Adipose tissue (tissue), 3 donors: ENCODE data around the gene GLRX. TPM values are rescaled to one million over a fixed set of nuclear protein-coding genes. Genes with fewer than 3 reads are reported as not detected.
"Not testable (repeated sequence)": the region's sequence is repeated elsewhere in the genome, so short reads cannot be mapped to it uniquely, and the experiment has no call there.

Experiments used
- H3K27ac ChIP-seq: one replicate; pipeline ENCODE4 v1.5.1; 2013; ENCODE audit warnings: low read depth, low read length
- WGBS, 3 donors: extraction: QIAGEN DNeasy Blood & Tissue Kit; methylation state at CpG; one replicate each; pipeline ENCODE4 v1.1.7; 2013; 5-methylcytosine and 5-hydroxymethylcytosine counted together
- polyA plus RNA-seq, 3 donors: library from polyadenylated mRNA; stranded (reverse); fragments of 200-250 nt; gene quantifications; one replicate each; pipeline ENCODE4 v1.2.3, GENCODE V29; 2013
- donor health status: healthy with polysubstance abuse.
- donor health status: Bipolar disorder and iron deficiency.
- donor health status: healthy.

The GLRX gene
- polyA plus RNA-seq, 3 donors: 28.6 to 212 (median 201) TPM

- H3K27ac ChIP-seq: no peak overlapping the region
- 76 to 98% (median 97%) methylated on average over 5 of the region's 5 CpGs for WGBS, 3 donors
These were observed 15.0 kb upstream of the GLRX start for GRCh38 chr5:95837492-95837891.

GRCh38 chr5:95836971-95837370, 14.4 kb upstream of the GLRX start:
- H3K27ac ChIP-seq: not testable (repeated sequence)
- 92 to 96% (median 96%) methylated on average over 4 of the region's 4 CpGs for WGBS, 3 donors

- 78 to 96% (median 86%) methylated on average over 1 of the region's 1 CpG for WGBS, 3 donors
- H3K27ac ChIP-seq: no peak overlapping the region
These were observed 14.0 kb upstream of the GLRX start for GRCh38 chr5:95836544-95836943.

GRCh38 chr5:95835682-95836385, 13.3 kb upstream of the GLRX start:
- peak overlapping the region; percentile 17 for H3K27ac ChIP-seq
- 21 to 61% (median 28%) methylated on average over 10 of the region's 10 CpGs for WGBS, 3 donors

- no peak overlapping the region for H3K27ac ChIP-seq
These were observed 10.1 kb upstream of the GLRX start for GRCh38 chr5:95832664-95833063.

- no peak overlapping the region for H3K27ac ChIP-seq
- WGBS, 3 donors: 88 to 98% (median 89%) methylated on average over 2 of the region's 2 CpGs
These were observed 7.7 kb upstream of the GLRX start for GRCh38 chr5:95830226-95830625.

GRCh38 chr5:95827892-95828246, 5.3 kb upstream of the GLRX start:
- WGBS, 3 donors: 57 to 88% (median 66%) methylated on average over 3 of the region's 3 CpGs
- H3K27ac ChIP-seq: no peak overlapping the region

GRCh38 chr5:95826949-95827891, 4.7 kb upstream of the GLRX start:
- WGBS, 3 donors: 73 to 90% (median 83%) methylated on average over 10 of the region's 10 CpGs
- H3K27ac ChIP-seq: no peak overlapping the region

GRCh38 chr5:95825495-95825894, 3.0 kb upstream of the GLRX start:
- WGBS, 3 donors: 45 to 68% (median 53%) methylated on average over 3 of the region's 3 CpGs
- H3K27ac ChIP-seq: no peak overlapping the region

- WGBS, 3 donors: 89 to 95% (median 91%) methylated on average over 5 of the region's 5 CpGs
- H3K27ac ChIP-seq: no peak overlapping the region
These were observed 2.2 kb upstream of the GLRX start for GRCh38 chr5:95824747-95825146.

- 9 to 60% (median 12%) methylated on average over 12 of the region's 12 CpGs for WGBS, 3 donors
- peak overlapping the region; percentile 1 for H3K27ac ChIP-seq
These were observed 1.4 kb upstream of the GLRX start for GRCh38 chr5:95823738-95824609.

GRCh38 chr5:95823218-95823737, 752 bp upstream of the GLRX start:
- H3K27ac ChIP-seq: peak overlapping the region; percentile 87
- WGBS, 3 donors: 25 to 69% (median 26%) methylated on average over 7 of the region's 7 CpGs

- WGBS, 3 donors: 0% methylated on average over 19 of the region's 19 CpGs
- peak overlapping the region; percentile 53 for H3K27ac ChIP-seq
These were observed 434 bp downstream of the GLRX start for GRCh38 chr5:95822043-95822541.

GRCh38 chr5:95821110-95822021, 1.2 kb downstream of the GLRX start:
- peak overlapping the region; percentile 47 for H3K27ac ChIP-seq
- 33 to 73% (median 37%) methylated on average over 9 of the region's 9 CpGs for WGBS, 3 donors

GRCh38 chr5:95818181-95819147, 4.1 kb downstream of the GLRX start:
- WGBS, 3 donors: 45 to 76% (median 49%) methylated on average over 14 of the region's 14 CpGs

GRCh38 chr5:95817430-95817829, 5.1 kb downstream of the GLRX start:
- 47 to 69% (median 49%) methylated on average over 12 of the region's 12 CpGs for WGBS, 3 donors
- no peak overlapping the region for H3K27ac ChIP-seq

More at GRCh38 chr5:95818181-95819147, 4.1 kb downstream of the GLRX start:
- no peak overlapping the region for H3K27ac ChIP-seq
